ENCODE measurements around the gene BRME1. TPM values are rescaled to one million over a fixed set of nuclear protein-coding genes. Genes with fewer than 3 reads are reported as not detected.
"Not testable (repeated sequence)": the region's sequence is repeated elsewhere in the genome, so short reads cannot be mapped to it uniquely, and the experiment has no call there.

BRME1 gene
- total RNA-seq, 2 donors from 2014 or later, result 13.2 to 15.7 TPM

DNA sequence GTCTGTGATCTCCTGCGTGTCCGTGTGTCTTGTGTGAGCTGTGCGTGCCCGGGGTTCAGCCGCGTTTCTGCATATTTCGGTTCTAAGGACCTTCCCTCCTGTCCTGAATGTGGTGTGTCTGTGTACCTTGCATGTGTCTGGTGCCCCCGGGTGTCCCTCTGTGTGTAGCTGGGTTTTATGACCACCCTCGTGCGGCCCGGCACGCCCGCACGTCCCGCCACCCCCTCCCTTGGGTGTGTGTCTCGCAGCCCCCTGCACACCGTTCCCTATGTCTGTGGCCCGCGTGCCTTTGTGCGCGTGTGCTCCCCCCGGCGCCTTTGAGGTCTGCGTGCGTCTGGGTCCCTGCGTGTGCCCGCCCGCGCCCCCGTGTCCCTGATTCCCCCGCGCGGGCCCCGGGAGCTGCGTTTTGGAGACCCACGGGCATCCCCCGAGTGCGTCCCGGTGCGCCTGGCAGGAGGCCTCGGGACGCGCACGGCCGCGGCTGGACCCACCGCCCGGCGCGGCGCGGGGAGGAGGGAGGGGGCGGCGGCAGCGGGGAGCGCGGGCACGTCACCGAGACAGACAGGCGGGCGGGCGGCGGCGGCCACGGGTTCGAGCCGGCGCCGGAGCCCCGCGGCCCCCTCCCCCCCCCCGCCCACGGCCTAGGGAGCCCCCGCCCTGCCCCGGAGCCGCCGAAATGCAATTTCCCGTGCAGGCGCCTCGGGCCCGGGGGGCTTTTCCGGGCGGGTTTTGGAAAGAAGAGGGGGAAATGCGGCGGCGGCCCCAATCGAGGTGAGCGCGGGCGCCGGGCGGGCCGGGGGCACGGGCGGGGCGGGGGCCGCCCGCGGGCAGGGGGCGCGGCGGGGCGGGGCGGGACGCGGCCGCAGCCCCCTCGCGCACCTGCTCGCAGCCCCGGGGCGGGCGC is 41.0 kb downstream of the BRME1 start:
- DNase-seq (no peak), ATAC-seq (replicated peaks in 1 of 2) (no peak)
- Mint-ChIP-seq H3K9me3 (no peaks in the 10 kb centered on the region), H3K27me3 (ENCODE audit: low read depth) (peaks cover 26% of the 10 kb centered on the region), H3K27ac (no peak overlapping the region), H3K4me1 (ENCODE audit: low read depth) (peaks cover 64% of the 10 kb centered on the region), H3K36me3 (ENCODE audit: insufficient read depth in 2 of 2) (peaks cover 6 to 8% of the 10 kb centered on the region in 2 donors), H3K4me3 (peak overlapping the region; percentile 75 to 76)

GRCh38 chr19:13864046-13864666 is 41.8 kb downstream of the BRME1 start:
- peaks cover 6 to 8% of the 10 kb centered on the region in 2 donors for H3K36me3 Mint-ChIP-seq (ENCODE audit: insufficient read depth in 2 of 2)
- peak overlapping the region; percentile 75 to 76 for H3K4me3 Mint-ChIP-seq
- no peaks in the 10 kb centered on the region for H3K9me3 Mint-ChIP-seq
- H3K27me3 Mint-ChIP-seq (ENCODE audit: low read depth), result peaks cover 26% of the 10 kb centered on the region
- no peak for DNase-seq
- no peak for ATAC-seq (replicated peaks in 1 of 2)
- H3K4me1 Mint-ChIP-seq (ENCODE audit: low read depth), result peaks cover 72% of the 10 kb centered on the region
- no peak overlapping the region for H3K27ac Mint-ChIP-seq

DNA sequence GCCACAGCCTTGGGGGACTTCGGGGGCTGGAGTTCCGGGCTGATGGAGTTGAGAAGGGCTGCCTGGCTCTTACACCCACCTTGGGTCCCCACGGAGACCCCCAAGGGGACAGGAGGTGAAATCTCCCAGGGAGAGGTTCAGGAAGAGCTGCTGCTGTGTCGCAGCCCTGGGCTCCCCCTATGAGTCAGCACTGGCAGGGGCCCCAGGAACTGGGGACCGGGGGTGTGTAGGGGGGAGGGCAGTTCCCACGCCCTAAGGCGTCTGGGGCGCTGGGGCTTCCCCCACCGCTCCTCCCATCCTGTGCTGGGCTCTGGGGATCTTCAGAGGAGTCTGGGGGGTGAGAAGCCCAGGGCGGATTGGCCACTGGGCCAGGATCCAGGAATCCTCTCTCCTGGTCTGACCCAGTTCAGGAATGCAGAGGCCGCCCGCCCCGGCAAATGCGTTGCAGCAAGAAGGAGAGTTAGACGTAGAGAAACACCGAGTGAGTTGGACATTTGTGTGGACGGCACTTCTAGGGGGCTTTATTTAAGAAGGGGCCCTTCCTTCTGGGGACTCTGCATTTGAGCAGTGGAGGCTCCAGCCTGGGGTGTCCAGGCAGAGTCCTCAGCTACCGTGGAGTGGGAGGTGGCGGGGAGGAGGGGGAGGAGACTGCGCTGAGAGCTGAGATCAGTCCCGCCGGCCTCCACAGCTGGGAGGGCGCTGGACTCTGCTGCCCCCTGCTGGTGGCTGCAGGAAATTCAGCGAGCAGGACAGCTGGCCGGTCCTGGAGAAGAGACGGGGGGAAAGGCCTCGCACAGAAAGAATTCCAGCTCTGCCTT is 44.0 kb downstream of the BRME1 start:
- peak overlapping the region; percentile 97 to 99 for H3K4me3 Mint-ChIP-seq
- peaks cover 6 to 7% of the 10 kb centered on the region in 2 donors for H3K36me3 Mint-ChIP-seq (ENCODE audit: insufficient read depth in 2 of 2)
- peak; percentile 88 to 94 for DNase-seq
- H3K4me1 Mint-ChIP-seq (ENCODE audit: low read depth), result peaks cover 64% of the 10 kb centered on the region
- H3K9me3 Mint-ChIP-seq, result no peaks in the 10 kb centered on the region
- peak overlapping the region; percentile 79 for H3K27ac Mint-ChIP-seq
- peak; percentile 90 for ATAC-seq (replicated peaks in 1 of 2)
- H3K27me3 Mint-ChIP-seq (ENCODE audit: low read depth), result peaks cover 25% of the 10 kb centered on the region

DNA sequence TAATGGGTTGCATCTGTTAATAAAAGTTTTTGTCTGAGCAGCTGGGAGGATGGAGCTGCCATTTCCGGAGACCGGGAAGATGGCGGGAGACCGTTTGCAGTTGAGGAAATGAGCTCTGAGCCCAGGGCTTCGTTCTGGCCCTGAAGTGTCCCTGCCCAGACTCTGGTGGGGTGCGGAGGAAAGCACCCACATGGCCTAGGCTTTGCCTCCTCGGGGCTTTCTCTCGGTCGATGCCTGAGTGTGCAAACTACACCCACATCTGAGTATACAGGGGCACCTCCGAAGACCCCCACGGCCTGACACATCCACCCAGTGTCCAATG is 44.6 kb downstream of the BRME1 start:
- peaks cover 4 to 5% of the 10 kb centered on the region in 2 donors for H3K36me3 Mint-ChIP-seq (ENCODE audit: insufficient read depth in 2 of 2)
- ATAC-seq (replicated peaks in 1 of 2) (peak; percentile 35 to 39), DNase-seq (peak in 1 of 2 donors; percentile 43)
- H3K27me3 Mint-ChIP-seq (ENCODE audit: low read depth), result peaks cover 19% of the 10 kb centered on the region
- no peaks in the 10 kb centered on the region for H3K9me3 Mint-ChIP-seq
- peaks cover 59% of the 10 kb centered on the region for H3K4me1 Mint-ChIP-seq (ENCODE audit: low read depth)
- peak overlapping the region; percentile 97 to 99 for H3K4me3 Mint-ChIP-seq
- H3K27ac Mint-ChIP-seq, result peak overlapping the region; percentile 79

DNA sequence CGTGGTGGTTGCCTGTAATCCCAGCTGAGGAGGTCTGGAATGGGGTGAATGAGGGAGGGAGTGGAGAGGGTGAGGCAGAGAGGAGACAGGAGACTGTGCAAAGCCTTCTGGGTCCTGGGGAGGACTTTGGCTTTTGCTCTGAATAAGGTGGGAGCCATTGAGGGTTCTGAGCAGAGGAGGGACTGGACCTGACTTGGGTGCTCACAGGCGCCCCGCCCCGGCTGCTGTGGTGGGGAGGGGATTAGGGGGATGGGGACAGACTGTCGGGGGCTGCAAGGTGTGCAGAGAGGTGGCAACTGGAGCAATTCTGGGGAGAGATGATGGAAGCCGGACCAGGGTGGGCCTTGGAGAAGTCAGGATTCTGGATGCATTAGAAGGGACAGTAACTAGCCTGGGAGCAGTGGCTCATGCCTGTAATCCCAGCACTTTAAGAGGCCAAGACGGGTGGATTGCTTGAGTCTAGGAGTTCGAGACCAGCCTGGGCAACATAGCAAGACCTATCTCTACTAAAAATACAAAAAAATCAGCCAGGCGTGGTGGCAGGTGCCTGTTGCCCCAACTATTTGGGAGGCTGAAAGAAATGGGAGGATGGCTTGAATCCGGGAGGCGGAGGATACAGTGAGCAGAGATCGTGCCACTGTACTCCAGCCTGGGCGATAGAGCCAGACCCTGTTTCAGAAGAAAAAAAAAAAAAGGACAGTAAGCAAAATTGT is 45.1 kb downstream of the BRME1 start:
- ATAC-seq (replicated peaks in 1 of 2) (no peak), DNase-seq (no peak)
- Mint-ChIP-seq H3K9me3 (no peaks in the 10 kb centered on the region), H3K27ac (peak overlapping the region; percentile 79), H3K27me3 (ENCODE audit: low read depth) (peaks cover 15% of the 10 kb centered on the region), H3K4me3 (peak overlapping the region; percentile 97 to 99), H3K4me1 (ENCODE audit: low read depth) (peaks cover 55% of the 10 kb centered on the region), H3K36me3 (ENCODE audit: insufficient read depth in 2 of 2) (peaks cover 3% of the 10 kb centered on the region in 2 donors)

DNA sequence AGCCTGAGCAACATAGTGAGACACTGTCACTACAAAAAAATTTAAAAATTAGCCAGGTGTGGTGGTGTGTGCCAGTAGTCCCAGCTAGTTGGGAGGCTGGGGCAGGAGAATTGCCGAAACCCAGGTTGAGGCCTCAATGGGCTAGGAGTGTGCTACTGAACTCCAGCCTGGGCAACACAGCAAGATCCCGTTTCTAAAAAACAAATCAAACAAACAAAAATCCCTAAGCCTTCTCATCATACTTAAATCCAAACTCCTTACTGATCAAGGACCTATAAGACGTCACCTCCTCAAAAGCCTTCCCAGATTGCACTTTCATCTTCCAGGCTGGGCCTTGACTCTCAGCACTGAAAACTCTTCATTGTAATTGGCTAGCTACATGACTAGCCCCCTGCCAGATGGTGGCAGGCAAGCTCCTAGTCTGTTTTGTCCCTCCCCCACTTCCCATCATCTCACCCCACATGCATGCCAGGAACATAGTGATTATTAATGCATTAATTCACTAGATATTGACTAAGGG is 46.5 kb downstream of the BRME1 start:
- DNase-seq (no peak), ATAC-seq (replicated peaks in 1 of 2) (no peak)
- Mint-ChIP-seq H3K27ac (no peak overlapping the region), H3K4me1 (ENCODE audit: low read depth) (peaks cover 52% of the 10 kb centered on the region), H3K9me3 (no peaks in the 10 kb centered on the region), H3K4me3 (peak overlapping the region in 1 of 2 donors; percentile 20), H3K36me3 (ENCODE audit: insufficient read depth in 2 of 2) (peaks cover 1 to 2% of the 10 kb centered on the region in 2 donors), H3K27me3 (ENCODE audit: low read depth) (peaks cover 11% of the 10 kb centered on the region)

DNA sequence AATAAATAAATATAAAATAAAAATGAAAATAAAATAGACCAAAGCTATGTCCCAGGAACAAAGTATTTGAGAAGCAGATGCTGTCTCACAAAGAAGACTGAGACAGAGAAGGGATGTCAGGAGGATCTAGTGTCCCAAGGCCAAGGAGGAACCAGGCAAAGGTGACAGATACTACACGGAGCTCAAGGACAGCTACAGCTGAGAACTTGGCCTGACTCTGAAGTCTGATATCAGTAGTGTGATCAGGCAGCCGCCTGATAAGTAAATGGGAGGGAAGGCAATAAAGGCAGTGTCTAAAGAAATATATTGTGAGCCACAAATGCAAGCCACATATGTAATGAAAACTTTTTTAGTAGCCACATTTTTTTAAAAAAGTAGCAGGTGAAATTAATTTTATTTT is 49.4 kb downstream of the BRME1 start:
- Mint-ChIP-seq H3K4me3 (no peak overlapping the region), H3K27ac (no peak overlapping the region), H3K9me3 (no peaks in the 10 kb centered on the region), H3K4me1 (ENCODE audit: low read depth) (peaks cover 24% of the 10 kb centered on the region), H3K27me3 (ENCODE audit: low read depth) (no peaks in the 10 kb centered on the region), H3K36me3 (ENCODE audit: insufficient read depth in 2 of 2) (no peaks in the 10 kb centered on the region)
- DNase-seq (no peak), ATAC-seq (replicated peaks in 1 of 2) (no peak)

GRCh38 chr19:13852171-13852707 is 53.7 kb downstream of the BRME1 start:
- H3K4me1 Mint-ChIP-seq (ENCODE audit: low read depth), result peaks cover 19% of the 10 kb centered on the region
- H3K4me3 Mint-ChIP-seq; H3K36me3 Mint-ChIP-seq (ENCODE audit: insufficient read depth in 2 of 2); ATAC-seq (replicated peaks in 1 of 2); H3K27me3 Mint-ChIP-seq (ENCODE audit: low read depth); DNase-seq; H3K9me3 Mint-ChIP-seq; H3K27ac Mint-ChIP-seq: not testable (repeated sequence)

DNA sequence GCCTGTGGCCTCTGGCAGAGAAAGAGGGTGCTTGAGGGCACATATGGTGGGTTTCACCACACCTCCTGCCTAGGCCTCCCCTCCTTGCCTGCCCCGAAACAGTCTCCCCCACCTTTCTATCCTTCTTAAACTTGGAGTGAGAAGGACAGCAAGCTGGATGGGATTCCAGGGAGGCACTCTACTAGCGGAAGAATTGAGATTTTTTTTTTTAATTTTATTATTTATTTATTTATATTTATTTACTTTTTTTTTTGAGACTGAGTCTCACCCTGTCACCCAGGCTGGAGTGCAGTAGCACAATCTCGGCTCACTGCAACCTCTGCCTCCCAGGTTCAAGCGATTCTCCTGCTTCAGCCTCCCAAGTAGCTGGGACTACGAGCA is 54.2 kb downstream of the BRME1 start:
- H3K27me3 Mint-ChIP-seq (ENCODE audit: low read depth); H3K9me3 Mint-ChIP-seq; ATAC-seq (replicated peaks in 1 of 2); H3K36me3 Mint-ChIP-seq (ENCODE audit: insufficient read depth in 2 of 2); DNase-seq; H3K27ac Mint-ChIP-seq; H3K4me3 Mint-ChIP-seq: not testable (repeated sequence)
- peaks cover 21% of the 10 kb centered on the region for H3K4me1 Mint-ChIP-seq (ENCODE audit: low read depth)

DNA sequence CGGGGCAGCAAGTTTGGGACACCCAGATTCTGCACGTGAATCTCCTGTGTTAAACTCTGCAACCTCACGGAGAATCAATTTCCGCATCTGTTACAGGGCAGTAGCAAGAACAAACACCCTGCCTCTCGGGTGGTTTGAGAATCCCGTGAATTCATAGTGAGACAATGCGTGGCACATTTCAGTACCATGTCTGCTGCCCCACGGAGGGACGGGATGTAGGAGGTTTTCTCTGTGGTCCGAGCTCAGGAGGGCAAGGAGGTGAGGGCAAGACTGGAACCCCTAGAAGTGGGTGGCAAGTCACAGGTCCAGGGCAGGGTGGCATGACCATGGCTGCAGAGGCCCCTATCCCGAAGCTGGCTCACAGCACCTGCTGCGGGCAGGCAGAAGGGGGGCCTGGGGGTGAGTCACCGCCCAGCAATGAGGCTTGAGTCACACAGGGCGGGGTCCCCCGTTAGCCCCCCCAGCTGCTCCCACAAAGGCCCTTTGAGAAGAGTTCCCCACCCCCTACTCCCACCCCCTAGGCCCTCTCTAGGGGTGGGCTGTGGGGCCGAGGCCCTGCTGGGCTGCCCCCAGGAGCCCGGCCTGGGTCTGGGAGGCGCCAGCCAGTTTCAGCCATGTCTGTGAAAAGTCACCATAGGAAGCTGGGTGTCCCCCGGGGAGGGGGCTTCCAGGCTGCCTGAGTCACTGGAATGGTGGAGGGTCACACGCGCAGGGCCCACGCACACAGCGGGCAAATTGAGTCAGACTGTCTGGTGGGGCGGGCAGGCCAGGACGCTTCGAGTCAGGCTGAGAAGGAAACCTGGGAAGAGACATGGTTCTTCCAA is 54.8 kb downstream of the BRME1 start:
- Mint-ChIP-seq H3K27me3 (ENCODE audit: low read depth) (no peaks in the 10 kb centered on the region), H3K36me3 (ENCODE audit: insufficient read depth in 2 of 2) (no peaks in the 10 kb centered on the region), H3K4me1 (ENCODE audit: low read depth) (peaks cover 27% of the 10 kb centered on the region), H3K4me3 (peak overlapping the region; percentile 75 to 84), H3K27ac (peak overlapping the region; percentile 70), H3K9me3 (no peaks in the 10 kb centered on the region)
- ATAC-seq (replicated peaks in 1 of 2), result peak in 1 of 2 donors; percentile 4
- peak in 1 of 2 donors; percentile 66 for DNase-seq

- peak; percentile 78 to 88 for DNase-seq
- ATAC-seq (replicated peaks in 1 of 2), result peak in 1 of 2 donors; percentile 16
- H3K27ac Mint-ChIP-seq, result peak overlapping the region; percentile 70
- H3K4me3 Mint-ChIP-seq, result peak overlapping the region; percentile 75 to 84
- H3K9me3 Mint-ChIP-seq, result no peaks in the 10 kb centered on the region
- H3K4me1 Mint-ChIP-seq (ENCODE audit: low read depth), result peaks cover 35% of the 10 kb centered on the region
- no peaks in the 10 kb centered on the region for H3K36me3 Mint-ChIP-seq (ENCODE audit: insufficient read depth in 2 of 2)
- no peaks in the 10 kb centered on the region for H3K27me3 Mint-ChIP-seq (ENCODE audit: low read depth)
Observed at GRCh38 chr19:13849991-13850909, 55.7 kb downstream of the BRME1 start.
